Measurements from ENCODE around the gene GDF7.

The GDF7 gene

GRCh38 chr2:20669562-20670314 is 2.8 kb downstream of the GDF7 start:
- no peak for DNase-seq (ENCODE audit: low read depth)
- H3K4me3 ChIP-seq (replicated peaks; ENCODE audit: low read depth, low read length) = no peak overlapping the region
- no peak for TF ChIP-seq CTCF (IDR thresholded peaks at IDR 0.05; ENCODE audit: low read length, missing control alignments)

DNA sequence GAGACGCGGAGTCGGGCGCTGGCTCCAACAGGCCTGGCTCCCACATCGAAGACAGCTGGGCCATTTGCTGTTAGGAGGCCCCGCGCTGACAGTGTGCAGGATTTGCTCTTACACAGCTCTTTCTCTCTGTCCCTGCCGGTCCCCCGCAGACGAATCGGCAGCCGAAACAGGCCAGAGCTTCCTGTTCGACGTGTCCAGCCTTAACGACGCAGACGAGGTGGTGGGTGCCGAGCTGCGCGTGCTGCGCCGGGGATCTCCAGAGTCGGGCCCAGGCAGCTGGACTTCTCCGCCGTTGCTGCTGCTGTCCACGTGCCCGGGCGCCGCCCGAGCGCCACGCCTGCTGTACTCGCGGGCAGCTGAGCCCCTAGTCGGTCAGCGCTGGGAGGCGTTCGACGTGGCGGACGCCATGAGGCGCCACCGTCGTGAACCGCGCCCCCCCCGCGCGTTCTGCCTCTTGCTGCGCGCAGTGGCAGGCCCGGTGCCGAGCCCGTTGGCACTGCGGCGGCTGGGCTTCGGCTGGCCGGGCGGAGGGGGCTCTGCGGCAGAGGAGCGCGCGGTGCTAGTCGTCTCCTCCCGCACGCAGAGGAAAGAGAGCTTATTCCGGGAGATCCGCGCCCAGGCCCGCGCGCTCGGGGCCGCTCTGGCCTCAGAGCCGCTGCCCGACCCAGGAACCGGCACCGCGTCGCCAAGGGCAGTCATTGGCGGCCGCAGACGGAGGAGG is 3.5 kb downstream of the GDF7 start:
- TF ChIP-seq CTCF (IDR thresholded peaks at IDR 0.05; ENCODE audit: low read length, missing control alignments) = no peak
- H3K4me3 ChIP-seq (replicated peaks; ENCODE audit: low read depth, low read length) = no peak overlapping the region
- DNase-seq (ENCODE audit: low read depth) = no peak

GRCh38 chr2:20671036-20671735 is 4.2 kb downstream of the GDF7 start:
- no peak overlapping the region for H3K4me3 ChIP-seq (replicated peaks; ENCODE audit: low read depth, low read length)
- DNase-seq (ENCODE audit: low read depth) = no peak
- TF ChIP-seq CTCF (IDR thresholded peaks at IDR 0.05; ENCODE audit: low read length, missing control alignments) = no peak

DNA sequence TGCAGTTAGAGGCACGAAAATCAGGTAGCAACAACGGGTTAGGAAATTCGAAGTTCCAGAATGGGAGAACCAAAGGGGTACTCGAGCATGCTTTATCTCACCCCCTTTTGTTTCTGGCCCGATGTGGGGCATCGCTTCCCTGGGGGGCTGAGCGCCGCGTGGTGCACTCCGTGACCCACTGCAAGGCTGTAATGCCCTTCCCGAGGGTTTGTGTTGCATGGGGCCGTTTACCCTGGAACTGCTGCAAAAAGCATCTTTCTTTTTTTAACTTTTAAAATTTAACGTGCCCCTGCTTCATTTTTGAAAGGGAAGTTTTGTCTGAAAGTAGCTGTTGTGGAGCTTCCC is 4.8 kb downstream of the GDF7 start:
- TF ChIP-seq CTCF (IDR thresholded peaks at IDR 0.05; ENCODE audit: low read length, missing control alignments) = no peak
- no peak overlapping the region for H3K4me3 ChIP-seq (replicated peaks; ENCODE audit: low read depth, low read length)
- DNase-seq (ENCODE audit: low read depth) = no peak

DNA sequence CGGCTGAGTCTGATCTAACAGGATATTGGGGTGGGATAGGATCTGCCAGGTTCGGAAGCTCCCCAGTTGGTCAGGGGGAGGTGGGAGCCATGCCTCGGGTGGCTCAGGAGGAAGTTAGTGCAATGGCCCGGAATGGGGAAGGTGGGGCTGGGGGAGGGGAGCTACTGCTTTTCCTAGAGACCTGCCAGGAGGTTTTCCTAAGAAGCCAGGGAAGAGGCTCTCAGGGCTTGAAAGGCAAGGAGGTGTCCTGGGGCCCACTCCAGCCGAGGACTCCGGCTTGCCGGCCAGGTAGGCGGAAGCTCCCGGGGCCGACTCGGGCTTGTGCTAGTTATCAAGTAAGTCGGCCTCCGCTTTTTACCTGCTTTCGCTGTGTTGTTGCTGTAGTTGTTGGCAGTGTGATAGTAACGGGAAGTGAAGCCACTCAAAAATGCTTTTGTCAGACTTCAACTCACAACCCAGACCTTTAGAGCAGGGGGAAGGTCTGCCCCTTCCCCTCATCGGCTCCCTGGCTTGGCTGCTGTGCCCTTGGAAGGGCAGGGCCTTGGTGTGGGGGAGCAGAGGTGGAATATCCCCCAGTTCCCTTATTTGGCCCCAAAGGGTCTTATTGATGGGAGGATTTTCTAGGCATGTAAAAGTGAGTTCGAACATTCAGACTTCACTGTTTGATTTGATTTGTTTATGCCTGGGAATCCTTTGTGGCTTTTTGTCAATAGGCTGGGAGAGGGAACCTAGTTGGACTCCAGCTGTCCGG is 5.4 kb downstream of the GDF7 start:
- no peak for TF ChIP-seq CTCF (IDR thresholded peaks at IDR 0.05; ENCODE audit: low read length, missing control alignments)

GRCh38 chr2:20673686-20674308 is 6.9 kb downstream of the GDF7 start:
- H3K4me3 ChIP-seq (replicated peaks; ENCODE audit: low read depth, low read length) = no peak overlapping the region
- DNase-seq (ENCODE audit: low read depth) = no peak
- TF ChIP-seq CTCF (IDR thresholded peaks at IDR 0.05; ENCODE audit: low read length, missing control alignments) = no peak

More for the DNA sequence above, 5.4 kb downstream of the GDF7 start:
- no peak overlapping the region for H3K4me3 ChIP-seq (replicated peaks; ENCODE audit: low read depth, low read length)
- no peak for DNase-seq (ENCODE audit: low read depth)
